ENCODE data around the gene TSPAN1. TPM values are rescaled to one million over a fixed set of nuclear protein-coding genes. Genes with fewer than 3 reads are reported as not detected.

TSPAN1 gene
- total and polyA plus RNA-seq, 10 of the 15 experiments (the other 5 are each of a cell fraction or from before 2014, with no cell fraction given): 0.08 to 0.29 (median 0.23) TPM; not detected in 5

DNA sequence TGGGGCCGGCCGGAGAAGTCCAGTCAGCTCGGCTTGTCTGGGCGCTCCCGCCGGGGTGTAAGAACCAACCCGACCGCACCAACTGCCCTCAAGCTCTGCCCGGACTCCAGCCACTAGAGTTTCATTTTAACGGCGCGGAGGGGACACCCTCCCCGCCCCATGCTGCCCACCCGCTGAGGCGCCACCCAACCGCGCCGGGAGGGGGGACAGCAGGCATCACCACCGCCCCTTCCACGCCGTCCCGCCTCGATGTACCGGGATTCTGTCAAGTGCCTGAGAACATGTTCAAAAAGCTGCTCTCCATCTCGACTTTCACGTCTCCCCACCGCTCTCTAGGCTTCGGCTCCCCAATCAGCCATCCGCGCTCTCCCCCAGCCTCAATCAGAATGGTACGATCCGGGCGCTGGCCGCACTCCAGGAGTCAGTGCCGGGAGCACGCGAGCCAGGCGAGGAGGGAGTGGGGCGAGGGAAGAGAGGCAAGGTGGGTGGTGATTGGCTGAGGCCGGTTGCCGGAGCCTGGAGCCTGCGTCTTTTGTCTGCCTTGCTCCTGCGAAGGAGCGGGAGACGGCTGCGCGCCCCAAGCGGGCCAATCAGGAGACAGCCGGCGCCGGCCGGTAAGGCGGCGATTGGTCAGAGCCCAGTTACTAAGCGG, 42.2 kb upstream of the TSPAN1 start, which contains the start of gene PIK3R3 (continued):
- no peak for TF ChIP-seq NFYA (IDR thresholded peaks at IDR 0.05; ENCODE audit: borderline replicate concordance, low read depth, low read length)
- peak; percentile 68; the same call in 1 of the 2 replicates for TF ChIP-seq TCF12 (IDR thresholded peaks at IDR 0.05; ENCODE audit: low read depth, low read length)
- TF ChIP-seq, protein P1, sequence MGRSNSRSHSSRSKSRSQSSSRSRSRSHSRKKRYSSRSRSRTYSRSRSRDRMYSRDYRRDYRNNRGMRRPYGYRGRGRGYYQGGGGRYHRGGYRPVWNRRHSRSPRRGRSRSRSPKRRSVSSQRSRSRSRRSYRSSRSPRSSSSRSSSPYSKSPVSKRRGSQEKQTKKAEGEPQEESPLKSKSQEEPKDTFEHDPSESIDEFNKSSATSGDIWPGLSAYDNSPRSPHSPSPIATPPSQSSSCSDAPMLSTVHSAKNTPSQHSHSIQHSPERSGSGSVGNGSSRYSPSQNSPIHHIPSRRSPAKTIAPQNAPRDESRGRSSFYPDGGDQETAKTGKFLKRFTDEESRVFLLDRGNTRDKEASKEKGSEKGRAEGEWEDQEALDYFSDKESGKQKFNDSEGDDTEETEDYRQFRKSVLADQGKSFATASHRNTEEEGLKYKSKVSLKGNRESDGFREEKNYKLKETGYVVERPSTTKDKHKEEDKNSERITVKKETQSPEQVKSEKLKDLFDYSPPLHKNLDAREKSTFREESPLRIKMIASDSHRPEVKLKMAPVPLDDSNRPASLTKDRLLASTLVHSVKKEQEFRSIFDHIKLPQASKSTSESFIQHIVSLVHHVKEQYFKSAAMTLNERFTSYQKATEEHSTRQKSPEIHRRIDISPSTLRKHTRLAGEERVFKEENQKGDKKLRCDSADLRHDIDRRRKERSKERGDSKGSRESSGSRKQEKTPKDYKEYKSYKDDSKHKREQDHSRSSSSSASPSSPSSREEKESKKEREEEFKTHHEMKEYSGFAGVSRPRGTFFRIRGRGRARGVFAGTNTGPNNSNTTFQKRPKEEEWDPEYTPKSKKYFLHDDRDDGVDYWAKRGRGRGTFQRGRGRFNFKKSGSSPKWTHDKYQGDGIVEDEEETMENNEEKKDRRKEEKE (IDR thresholded peaks at IDR 0.05): peak; percentile 99
- TF ChIP-seq, protein P2, sequence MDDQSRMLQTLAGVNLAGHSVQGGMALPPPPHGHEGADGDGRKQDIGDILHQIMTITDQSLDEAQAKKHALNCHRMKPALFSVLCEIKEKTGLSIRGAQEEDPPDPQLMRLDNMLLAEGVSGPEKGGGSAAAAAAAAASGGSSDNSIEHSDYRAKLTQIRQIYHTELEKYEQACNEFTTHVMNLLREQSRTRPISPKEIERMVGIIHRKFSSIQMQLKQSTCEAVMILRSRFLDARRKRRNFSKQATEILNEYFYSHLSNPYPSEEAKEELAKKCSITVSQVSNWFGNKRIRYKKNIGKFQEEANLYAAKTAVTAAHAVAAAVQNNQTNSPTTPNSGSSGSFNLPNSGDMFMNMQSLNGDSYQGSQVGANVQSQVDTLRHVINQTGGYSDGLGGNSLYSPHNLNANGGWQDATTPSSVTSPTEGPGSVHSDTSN (IDR thresholded peaks at IDR 0.05; ENCODE audit: insufficient replicate concordance, low read depth, low read length): no peak
- TF ChIP-seq, protein P3, sequence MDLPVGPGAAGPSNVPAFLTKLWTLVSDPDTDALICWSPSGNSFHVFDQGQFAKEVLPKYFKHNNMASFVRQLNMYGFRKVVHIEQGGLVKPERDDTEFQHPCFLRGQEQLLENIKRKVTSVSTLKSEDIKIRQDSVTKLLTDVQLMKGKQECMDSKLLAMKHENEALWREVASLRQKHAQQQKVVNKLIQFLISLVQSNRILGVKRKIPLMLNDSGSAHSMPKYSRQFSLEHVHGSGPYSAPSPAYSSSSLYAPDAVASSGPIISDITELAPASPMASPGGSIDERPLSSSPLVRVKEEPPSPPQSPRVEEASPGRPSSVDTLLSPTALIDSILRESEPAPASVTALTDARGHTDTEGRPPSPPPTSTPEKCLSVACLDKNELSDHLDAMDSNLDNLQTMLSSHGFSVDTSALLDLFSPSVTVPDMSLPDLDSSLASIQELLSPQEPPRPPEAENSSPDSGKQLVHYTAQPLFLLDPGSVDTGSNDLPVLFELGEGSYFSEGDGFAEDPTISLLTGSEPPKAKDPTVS (IDR thresholded peaks at IDR 0.05; ENCODE audit: low read depth, low read length): peak; percentile 47; the same call in 1 of the 2 replicates
- TF ChIP-seq, protein P4, sequence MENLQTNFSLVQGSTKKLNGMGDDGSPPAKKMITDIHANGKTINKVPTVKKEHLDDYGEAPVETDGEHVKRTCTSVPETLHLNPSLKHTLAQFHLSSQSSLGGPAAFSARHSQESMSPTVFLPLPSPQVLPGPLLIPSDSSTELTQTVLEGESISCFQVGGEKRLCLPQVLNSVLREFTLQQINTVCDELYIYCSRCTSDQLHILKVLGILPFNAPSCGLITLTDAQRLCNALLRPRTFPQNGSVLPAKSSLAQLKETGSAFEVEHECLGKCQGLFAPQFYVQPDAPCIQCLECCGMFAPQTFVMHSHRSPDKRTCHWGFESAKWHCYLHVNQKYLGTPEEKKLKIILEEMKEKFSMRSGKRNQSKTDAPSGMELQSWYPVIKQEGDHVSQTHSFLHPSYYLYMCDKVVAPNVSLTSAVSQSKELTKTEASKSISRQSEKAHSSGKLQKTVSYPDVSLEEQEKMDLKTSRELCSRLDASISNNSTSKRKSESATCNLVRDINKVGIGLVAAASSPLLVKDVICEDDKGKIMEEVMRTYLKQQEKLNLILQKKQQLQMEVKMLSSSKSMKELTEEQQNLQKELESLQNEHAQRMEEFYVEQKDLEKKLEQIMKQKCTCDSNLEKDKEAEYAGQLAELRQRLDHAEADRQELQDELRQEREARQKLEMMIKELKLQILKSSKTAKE (IDR thresholded peaks at IDR 0.05; ENCODE audit: low read depth, poor library complexity, severe bottlenecking): peak; percentile 98
- TF ChIP-seq, protein P5, sequence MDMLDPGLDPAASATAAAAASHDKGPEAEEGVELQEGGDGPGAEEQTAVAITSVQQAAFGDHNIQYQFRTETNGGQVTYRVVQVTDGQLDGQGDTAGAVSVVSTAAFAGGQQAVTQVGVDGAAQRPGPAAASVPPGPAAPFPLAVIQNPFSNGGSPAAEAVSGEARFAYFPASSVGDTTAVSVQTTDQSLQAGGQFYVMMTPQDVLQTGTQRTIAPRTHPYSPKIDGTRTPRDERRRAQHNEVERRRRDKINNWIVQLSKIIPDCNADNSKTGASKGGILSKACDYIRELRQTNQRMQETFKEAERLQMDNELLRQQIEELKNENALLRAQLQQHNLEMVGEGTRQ (IDR thresholded peaks at IDR 0.05; ENCODE audit: borderline replicate concordance, low read depth, low read length): no peak
- TF ChIP-seq, protein P6, sequence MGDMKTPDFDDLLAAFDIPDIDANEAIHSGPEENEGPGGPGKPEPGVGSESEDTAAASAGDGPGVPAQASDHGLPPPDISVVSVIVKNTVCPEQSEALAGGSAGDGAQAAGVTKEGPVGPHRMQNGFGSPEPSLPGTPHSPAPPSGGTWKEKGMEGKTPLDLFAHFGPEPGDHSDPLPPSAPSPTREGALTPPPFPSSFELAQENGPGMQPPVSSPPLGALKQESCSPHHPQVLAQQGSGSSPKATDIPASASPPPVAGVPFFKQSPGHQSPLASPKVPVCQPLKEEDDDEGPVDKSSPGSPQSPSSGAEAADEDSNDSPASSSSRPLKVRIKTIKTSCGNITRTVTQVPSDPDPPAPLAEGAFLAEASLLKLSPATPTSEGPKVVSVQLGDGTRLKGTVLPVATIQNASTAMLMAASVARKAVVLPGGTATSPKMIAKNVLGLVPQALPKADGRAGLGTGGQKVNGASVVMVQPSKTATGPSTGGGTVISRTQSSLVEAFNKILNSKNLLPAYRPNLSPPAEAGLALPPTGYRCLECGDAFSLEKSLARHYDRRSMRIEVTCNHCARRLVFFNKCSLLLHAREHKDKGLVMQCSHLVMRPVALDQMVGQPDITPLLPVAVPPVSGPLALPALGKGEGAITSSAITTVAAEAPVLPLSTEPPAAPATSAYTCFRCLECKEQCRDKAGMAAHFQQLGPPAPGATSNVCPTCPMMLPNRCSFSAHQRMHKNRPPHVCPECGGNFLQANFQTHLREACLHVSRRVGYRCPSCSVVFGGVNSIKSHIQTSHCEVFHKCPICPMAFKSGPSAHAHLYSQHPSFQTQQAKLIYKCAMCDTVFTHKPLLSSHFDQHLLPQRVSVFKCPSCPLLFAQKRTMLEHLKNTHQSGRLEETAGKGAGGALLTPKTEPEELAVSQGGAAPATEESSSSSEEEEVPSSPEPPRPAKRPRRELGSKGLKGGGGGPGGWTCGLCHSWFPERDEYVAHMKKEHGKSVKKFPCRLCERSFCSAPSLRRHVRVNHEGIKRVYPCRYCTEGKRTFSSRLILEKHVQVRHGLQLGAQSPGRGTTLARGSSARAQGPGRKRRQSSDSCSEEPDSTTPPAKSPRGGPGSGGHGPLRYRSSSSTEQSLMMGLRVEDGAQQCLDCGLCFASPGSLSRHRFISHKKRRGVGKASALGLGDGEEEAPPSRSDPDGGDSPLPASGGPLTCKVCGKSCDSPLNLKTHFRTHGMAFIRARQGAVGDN (IDR thresholded peaks at IDR 0.05): no peak
- TF ChIP-seq CHD1 (IDR thresholded peaks at IDR 0.05; ENCODE audit: low read depth, low read length): peak; percentile 99
- TF ChIP-seq, protein P7, sequence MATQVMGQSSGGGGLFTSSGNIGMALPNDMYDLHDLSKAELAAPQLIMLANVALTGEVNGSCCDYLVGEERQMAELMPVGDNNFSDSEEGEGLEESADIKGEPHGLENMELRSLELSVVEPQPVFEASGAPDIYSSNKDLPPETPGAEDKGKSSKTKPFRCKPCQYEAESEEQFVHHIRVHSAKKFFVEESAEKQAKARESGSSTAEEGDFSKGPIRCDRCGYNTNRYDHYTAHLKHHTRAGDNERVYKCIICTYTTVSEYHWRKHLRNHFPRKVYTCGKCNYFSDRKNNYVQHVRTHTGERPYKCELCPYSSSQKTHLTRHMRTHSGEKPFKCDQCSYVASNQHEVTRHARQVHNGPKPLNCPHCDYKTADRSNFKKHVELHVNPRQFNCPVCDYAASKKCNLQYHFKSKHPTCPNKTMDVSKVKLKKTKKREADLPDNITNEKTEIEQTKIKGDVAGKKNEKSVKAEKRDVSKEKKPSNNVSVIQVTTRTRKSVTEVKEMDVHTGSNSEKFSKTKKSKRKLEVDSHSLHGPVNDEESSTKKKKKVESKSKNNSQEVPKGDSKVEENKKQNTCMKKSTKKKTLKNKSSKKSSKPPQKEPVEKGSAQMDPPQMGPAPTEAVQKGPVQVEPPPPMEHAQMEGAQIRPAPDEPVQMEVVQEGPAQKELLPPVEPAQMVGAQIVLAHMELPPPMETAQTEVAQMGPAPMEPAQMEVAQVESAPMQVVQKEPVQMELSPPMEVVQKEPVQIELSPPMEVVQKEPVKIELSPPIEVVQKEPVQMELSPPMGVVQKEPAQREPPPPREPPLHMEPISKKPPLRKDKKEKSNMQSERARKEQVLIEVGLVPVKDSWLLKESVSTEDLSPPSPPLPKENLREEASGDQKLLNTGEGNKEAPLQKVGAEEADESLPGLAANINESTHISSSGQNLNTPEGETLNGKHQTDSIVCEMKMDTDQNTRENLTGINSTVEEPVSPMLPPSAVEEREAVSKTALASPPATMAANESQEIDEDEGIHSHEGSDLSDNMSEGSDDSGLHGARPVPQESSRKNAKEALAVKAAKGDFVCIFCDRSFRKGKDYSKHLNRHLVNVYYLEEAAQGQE (IDR thresholded peaks at IDR 0.05; ENCODE audit: low read depth, low read length): peak; percentile 16; the same call in 1 of the 2 replicates
